ENCODE data around the gene HBS1L. TPM values are rescaled to one million over a fixed set of nuclear protein-coding genes. Genes with fewer than 3 reads are reported as not detected.

HBS1L gene
- total RNA-seq, 2 donors from 2014 or later: 175 to 193 TPM

DNA sequence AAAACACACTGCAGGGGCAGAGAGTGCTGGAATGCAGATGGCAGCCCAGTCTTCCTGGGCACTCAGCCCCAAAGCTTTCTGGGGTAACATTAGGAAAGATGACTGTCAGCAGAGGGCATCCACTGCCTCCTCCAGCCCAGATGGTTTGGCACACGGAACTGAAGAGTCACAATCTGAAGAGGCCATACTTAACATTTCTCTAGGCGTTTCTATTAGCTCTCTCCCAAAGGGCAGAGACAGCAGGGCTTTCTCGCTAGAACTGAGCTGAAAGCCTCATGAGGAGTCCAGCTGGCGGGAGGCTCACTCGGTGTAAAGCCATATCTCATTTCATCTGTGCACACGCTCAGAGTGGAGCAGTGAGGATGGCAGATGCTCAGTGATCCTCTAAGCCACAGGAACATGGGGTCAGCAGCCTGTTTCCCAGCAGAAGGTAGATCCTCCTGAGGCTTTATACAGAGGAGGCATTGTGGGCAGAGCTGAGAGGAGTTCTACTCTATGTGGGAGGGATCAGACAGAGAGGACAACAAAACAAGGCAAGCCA, 132.8 kb downstream of the HBS1L start:
- Mint-ChIP-seq H3K27ac (no peak overlapping the region), H3K36me3 (ENCODE audit: insufficient read depth in 2 of 2) (no peaks in the 10 kb centered on the region), H3K4me1 (ENCODE audit: low read depth) (no peaks in the 10 kb centered on the region), H3K27me3 (ENCODE audit: low read depth) (no peaks in the 10 kb centered on the region), H3K9me3 (no peaks in the 10 kb centered on the region), H3K4me3 (no peak overlapping the region)
- DNase-seq: no peak
- ATAC-seq (replicated peaks in 1 of 2): no peak

DNA sequence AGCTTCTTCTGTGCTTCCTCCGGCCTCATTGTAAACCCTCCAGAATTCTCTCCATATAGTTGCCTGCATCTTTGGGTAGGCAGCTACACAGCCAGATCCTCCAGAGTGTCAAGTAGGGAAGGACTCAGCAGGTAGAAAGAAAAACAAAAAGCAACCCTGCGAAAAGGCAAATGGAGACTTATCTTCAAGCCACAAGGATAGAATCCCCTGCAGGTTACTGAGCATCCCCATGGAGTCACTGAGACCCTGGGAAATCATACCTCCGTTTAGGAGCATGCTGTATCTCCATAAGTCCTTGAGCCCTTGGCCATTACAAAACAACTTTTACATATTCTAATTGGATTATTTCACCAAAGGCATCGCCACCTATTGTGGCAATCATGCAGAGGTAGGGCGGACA, 133.3 kb downstream of the HBS1L start:
- H3K27me3 Mint-ChIP-seq (ENCODE audit: low read depth): no peaks in the 10 kb centered on the region
- no peaks in the 10 kb centered on the region for H3K36me3 Mint-ChIP-seq (ENCODE audit: insufficient read depth in 2 of 2)
- ATAC-seq (replicated peaks in 1 of 2): no peak

DNA sequence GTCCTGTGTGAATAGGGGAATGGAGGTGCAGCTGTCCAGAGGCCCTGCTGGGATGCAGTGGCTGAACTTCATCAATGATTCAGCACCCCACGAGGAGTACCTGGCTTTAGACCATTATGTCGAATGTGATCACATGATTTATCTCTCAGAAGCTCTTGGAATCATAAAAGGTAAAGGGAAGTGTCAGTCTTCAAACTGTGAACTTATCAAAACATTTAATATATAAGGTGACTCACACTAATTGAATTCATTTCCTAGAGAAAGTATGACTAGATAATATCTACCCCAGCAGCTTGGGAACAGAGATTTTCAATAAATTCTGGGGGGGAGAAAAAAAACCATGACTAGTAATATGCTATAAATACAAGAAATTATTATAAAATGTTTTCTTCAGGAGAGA, 134.2 kb downstream of the HBS1L start:
- H3K9me3 Mint-ChIP-seq: no peaks in the 10 kb centered on the region
- no peaks in the 10 kb centered on the region for H3K36me3 Mint-ChIP-seq (ENCODE audit: insufficient read depth in 2 of 2)
- no peaks in the 10 kb centered on the region for H3K4me1 Mint-ChIP-seq (ENCODE audit: low read depth)
- H3K4me3 Mint-ChIP-seq: no peak overlapping the region
- ATAC-seq (replicated peaks in 1 of 2) (no peak), DNase-seq (no peak)
- no peaks in the 10 kb centered on the region for H3K27me3 Mint-ChIP-seq (ENCODE audit: low read depth)
- no peak overlapping the region for H3K27ac Mint-ChIP-seq

More for the DNA sequence above, 133.3 kb downstream of the HBS1L start:
- H3K4me1 Mint-ChIP-seq (ENCODE audit: low read depth): no peaks in the 10 kb centered on the region
- no peak overlapping the region for H3K4me3 Mint-ChIP-seq
- no peak overlapping the region for H3K27ac Mint-ChIP-seq
- H3K9me3 Mint-ChIP-seq: no peaks in the 10 kb centered on the region
- DNase-seq: no peak

DNA sequence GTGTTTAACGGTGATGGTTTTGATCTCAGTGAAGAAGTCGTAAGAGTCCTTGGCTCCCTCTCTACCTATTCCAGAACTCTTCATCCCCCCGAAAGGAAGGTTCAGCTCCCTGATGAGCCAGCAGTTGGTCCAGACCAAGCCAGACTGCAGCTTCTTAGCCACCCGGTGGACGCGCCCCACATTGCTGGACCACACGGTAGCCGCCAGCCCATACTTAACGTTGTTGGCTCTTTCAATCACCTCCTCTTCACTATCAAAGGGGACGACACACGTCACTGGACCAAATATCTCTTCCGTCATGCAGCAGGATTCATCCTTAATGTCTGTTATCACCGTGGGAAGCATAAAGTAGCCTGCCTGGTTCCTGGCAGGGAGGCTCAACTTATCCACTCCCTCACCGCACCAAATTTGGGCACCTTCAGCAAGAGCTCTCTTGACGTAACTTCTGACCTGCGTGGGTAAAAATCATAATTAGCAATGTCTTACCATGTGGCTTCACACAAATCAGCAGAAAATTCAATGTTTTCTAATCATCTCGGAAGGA, 136.1 kb downstream of the HBS1L start:
- H3K4me3 Mint-ChIP-seq: no peak overlapping the region
- H3K4me1 Mint-ChIP-seq (ENCODE audit: low read depth): no peaks in the 10 kb centered on the region
- peaks cover 0 to 2% of the 10 kb centered on the region in 2 donors for H3K9me3 Mint-ChIP-seq
- DNase-seq: no peak
- H3K27me3 Mint-ChIP-seq (ENCODE audit: low read depth): no peaks in the 10 kb centered on the region
- no peak overlapping the region for H3K27ac Mint-ChIP-seq
- no peaks in the 10 kb centered on the region for H3K36me3 Mint-ChIP-seq (ENCODE audit: insufficient read depth in 2 of 2)
- ATAC-seq (replicated peaks in 1 of 2): no peak

DNA sequence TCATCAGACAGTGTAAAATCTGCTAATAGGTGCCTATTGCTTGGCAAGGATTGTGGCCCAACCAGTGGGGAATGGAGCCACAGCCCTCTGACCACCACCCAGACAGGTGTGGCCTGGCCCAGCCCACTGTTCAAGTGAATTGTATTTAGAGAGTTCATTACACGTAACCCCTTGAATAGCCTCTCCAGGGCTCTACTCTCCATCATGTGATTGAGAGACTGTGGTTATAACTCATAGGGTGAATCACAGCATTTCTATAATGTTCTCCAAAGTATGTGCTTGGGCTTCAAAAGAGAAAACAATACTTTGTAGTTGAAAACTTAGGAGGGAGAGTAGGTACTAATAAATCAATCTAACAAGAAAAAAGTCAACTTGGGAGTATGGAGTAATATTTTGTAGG, 143.1 kb downstream of the HBS1L start:
- Mint-ChIP-seq H3K4me1 (ENCODE audit: low read depth) (no peaks in the 10 kb centered on the region), H3K36me3 (ENCODE audit: insufficient read depth in 2 of 2) (no peaks in the 10 kb centered on the region), H3K9me3 (peaks cover 0 to 2% of the 10 kb centered on the region in 2 donors), H3K4me3 (no peak overlapping the region), H3K27ac (no peak overlapping the region), H3K27me3 (ENCODE audit: low read depth) (no peaks in the 10 kb centered on the region)
- ATAC-seq (replicated peaks in 1 of 2): peak in 1 of 2 donors; percentile 51
- DNase-seq: no peak

DNA sequence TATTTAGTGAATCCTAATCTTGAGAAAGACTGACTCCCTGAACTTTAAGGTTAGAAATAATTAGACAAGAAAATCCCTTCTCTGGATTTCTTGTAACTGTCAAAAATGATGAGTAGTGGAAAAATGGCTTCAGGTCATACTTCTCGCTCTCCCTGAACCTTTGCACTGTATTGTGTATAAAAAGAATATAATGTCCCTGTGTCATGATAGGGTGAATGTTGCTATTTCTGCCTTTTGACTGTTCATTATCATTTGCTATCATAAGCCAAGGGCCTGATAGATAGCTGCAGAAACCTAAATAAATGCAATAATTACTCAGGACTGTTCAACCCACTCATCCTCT, 144.1 kb downstream of the HBS1L start:
- Mint-ChIP-seq H3K36me3 (ENCODE audit: insufficient read depth in 2 of 2) (no peaks in the 10 kb centered on the region), H3K9me3 (peaks cover 0 to 2% of the 10 kb centered on the region in 2 donors), H3K4me3 (no peak overlapping the region), H3K27me3 (ENCODE audit: low read depth) (no peaks in the 10 kb centered on the region), H3K27ac (no peak overlapping the region), H3K4me1 (ENCODE audit: low read depth) (no peaks in the 10 kb centered on the region)
- DNase-seq: no peak
- no peak for ATAC-seq (replicated peaks in 1 of 2)

Other genes starting within 250 kb of the HBS1L start
- 1 to 10 TPM; 1.8 to 5.6 TPM for gene ALDH8A1, start 104.7 kb downstream of the HBS1L start, total RNA-seq
- gene MYB, start 126.5 kb upstream of the HBS1L start, total RNA-seq: 10 to 100 TPM; 89.6 to 91.4 TPM

All from activated T-cell treated with anti-CD3 and anti-CD28 coated beads, Interleukin-2, amount 50 U/mL, for 72 hours (primary cell).